ENCODE measurements around the gene C6orf141. TPM values are rescaled to one million over a fixed set of nuclear protein-coding genes. Genes with fewer than 3 reads are reported as not detected.
"Not testable (repeated sequence)": the region's sequence is repeated elsewhere in the genome, so short reads cannot be mapped to it uniquely, and the experiment has no call there.

C6orf141 gene
- total and polyA plus RNA-seq, 8 donors = 2.4 to 21.1 (median 7.4) TPM

DNA sequence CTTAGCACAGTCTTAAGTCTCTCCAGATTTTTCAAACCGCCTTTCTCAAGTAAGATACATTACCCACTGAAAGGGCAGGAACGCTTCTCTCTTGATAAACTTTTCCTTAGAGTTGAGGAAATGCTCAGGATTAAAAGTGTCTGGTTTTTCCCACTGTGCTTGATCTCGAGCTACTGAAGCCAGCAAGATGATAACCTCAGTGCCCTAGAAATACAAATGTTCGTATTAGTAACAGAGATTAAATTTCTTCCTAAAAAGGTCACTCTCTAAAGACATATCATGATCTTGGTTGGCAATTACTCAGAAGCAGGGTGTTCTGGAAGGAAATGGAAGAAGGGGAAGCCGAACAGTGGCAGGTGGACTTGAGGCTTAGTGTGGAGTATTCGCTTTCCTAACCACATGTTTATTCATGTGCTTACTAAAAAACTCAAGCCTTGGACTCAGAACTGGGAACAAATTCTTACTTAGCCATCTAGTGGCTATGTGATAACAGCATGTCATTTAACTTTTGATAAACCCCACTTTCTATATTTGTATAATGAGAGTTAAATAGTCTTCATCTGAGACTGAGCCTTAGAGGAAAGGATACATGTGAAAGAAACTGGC is 20.1 kb downstream of the C6orf141 start:
- FAIRE-seq = no peak
- 23 to 27% methylated on average over 6 of the region's 6 CpGs for WGBS, 2 donors
- intact Hi-C loops (cut with DNase I) = no loop called here
- H3K27me3 ChIP-seq = no peaks in the 10 kb centered on the region
- no peak overlapping the region for H3K4me3 ChIP-seq
- no peaks in the 10 kb centered on the region for H3K9me3 ChIP-seq
- TF ChIP-seq, protein P1, sequence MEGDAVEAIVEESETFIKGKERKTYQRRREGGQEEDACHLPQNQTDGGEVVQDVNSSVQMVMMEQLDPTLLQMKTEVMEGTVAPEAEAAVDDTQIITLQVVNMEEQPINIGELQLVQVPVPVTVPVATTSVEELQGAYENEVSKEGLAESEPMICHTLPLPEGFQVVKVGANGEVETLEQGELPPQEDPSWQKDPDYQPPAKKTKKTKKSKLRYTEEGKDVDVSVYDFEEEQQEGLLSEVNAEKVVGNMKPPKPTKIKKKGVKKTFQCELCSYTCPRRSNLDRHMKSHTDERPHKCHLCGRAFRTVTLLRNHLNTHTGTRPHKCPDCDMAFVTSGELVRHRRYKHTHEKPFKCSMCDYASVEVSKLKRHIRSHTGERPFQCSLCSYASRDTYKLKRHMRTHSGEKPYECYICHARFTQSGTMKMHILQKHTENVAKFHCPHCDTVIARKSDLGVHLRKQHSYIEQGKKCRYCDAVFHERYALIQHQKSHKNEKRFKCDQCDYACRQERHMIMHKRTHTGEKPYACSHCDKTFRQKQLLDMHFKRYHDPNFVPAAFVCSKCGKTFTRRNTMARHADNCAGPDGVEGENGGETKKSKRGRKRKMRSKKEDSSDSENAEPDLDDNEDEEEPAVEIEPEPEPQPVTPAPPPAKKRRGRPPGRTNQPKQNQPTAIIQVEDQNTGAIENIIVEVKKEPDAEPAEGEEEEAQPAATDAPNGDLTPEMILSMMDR (IDR thresholded peaks at IDR 0.05) = no peak
- peak; percentile 50 to 70 (median 68) for ATAC-seq
- DNase-seq = no peak
- H3K36me3 ChIP-seq = no peaks in the 10 kb centered on the region
- peaks cover 0 to 6% (median 5%) of the 10 kb centered on the region in 3 donors for H3K4me1 ChIP-seq
- no peak overlapping the region for H3K27ac ChIP-seq

DNA sequence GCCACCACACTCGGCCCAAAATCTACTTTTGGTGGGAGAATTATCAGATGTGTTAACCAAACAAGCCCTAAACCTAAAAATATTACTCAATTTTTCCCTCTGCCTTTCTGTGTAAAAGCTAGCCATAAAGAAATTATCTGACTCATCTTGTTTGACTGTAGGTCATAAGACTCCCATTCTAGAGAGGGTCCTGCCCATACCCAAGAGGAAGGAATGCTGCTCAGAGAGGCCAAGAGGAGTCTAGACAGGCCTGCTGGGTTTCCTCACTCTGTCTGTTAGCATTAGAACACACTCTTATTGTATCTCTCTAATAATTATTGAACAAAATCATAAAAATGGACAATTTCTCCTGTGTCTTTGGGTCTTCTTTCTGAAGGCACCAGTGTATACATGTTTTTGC is 26.1 kb downstream of the C6orf141 start:
- no peak for ATAC-seq
- Histone ChIP-seq H3K4me1 (no peaks in the 10 kb centered on the region), H3K9me3 (no peaks in the 10 kb centered on the region), H3K27ac (no peak overlapping the region), H3K36me3 (no peaks in the 10 kb centered on the region), H3K27me3 (no peaks in the 10 kb centered on the region), H3K4me3 (no peak overlapping the region)
- no peak for DNase-seq
- WGBS, 2 donors = 72 to 85% methylated on average over 1 of the region's 1 CpG
- TF ChIP-seq, protein P1 (IDR thresholded peaks at IDR 0.05) = no peak
- intact Hi-C loops (cut with DNase I) = no loop called here
- FAIRE-seq = no peak

DNA sequence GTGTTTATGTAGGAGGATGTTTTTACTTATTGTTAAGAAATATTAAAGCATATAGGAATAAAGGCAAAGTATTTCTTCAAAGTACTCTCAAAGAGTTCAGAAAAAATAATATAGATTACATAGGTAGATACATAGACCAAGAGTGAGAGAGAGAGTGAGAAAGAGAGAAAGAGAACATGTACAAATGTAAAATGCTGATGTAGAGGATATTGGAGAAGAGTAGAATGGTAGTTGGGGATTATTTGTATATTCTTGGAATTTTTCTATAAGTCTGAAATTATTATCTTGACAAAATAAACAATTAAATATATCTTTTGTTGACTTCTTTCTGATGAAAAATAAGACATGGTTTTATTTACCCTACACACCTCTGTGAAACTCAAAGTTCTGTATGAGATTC is 29.2 kb downstream of the C6orf141 start:
- intact Hi-C loops (cut with DNase I) = no loop called here
- FAIRE-seq (no peak), ATAC-seq (no peak), DNase-seq (no peak)
- H3K4me1 ChIP-seq = no peaks in the 10 kb centered on the region
- TF ChIP-seq, protein P1 (IDR thresholded peaks at IDR 0.05) = no peak
- H3K36me3 ChIP-seq = no peaks in the 10 kb centered on the region
- H3K9me3 ChIP-seq = no peaks in the 10 kb centered on the region
- H3K27me3 ChIP-seq = no peaks in the 10 kb centered on the region
- no peak overlapping the region for H3K27ac ChIP-seq
- no peak overlapping the region for H3K4me3 ChIP-seq

DNA sequence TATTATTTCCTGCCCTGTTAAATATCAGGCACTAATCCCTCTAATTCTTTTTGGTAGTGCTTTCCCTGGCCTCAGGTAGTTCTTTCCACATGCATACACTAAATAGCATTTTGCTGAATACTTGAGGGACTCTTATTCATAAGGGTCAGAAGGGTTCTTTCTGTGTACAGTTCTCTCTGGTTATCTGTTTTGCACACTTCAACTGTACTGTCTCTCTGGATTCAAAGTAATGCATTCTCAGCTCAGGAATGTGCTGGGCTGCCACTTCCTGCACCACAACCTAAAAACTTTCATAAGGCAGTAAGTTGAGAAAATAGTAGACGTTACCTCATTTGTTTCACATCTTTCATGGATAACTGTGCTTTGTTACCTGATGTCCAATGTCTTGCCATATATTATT is 32.1 kb downstream of the C6orf141 start:
- H3K36me3 ChIP-seq = no peaks in the 10 kb centered on the region
- no peak for FAIRE-seq
- no peak overlapping the region for H3K27ac ChIP-seq
- no peak for DNase-seq
- no peaks in the 10 kb centered on the region for H3K27me3 ChIP-seq
- H3K4me1 ChIP-seq = no peaks in the 10 kb centered on the region
- WGBS, 2 donors = 75 to 80% methylated on average over 1 of the region's 1 CpG
- H3K4me3 ChIP-seq = no peak overlapping the region
- ATAC-seq = no peak
- intact Hi-C loops (cut with DNase I) = no loop called here
- H3K9me3 ChIP-seq = no peaks in the 10 kb centered on the region
- TF ChIP-seq, protein P1 (IDR thresholded peaks at IDR 0.05) = no peak

DNA sequence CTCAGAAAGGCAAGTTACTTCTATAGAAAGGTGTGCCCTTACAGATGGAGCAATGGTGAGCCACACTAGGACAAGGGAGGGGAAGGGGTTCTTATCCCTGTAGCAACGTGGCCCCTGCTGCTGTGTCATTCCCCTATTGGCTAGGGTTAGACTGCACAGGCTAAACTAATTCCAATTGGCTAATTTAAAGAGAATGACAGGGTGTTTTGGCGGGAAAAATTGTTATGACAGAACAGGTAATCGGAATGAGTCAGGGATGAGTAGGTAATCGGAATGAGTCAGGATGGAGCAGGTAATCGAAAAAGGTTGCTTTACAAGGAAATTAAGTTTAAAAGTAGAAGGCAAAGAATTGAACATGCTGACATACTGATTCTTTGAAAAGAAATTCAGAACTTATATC is 36.8 kb downstream of the C6orf141 start:
- FAIRE-seq; H3K27me3 ChIP-seq; DNase-seq; H3K9me3 ChIP-seq; H3K36me3 ChIP-seq; intact Hi-C loops (cut with DNase I); H3K4me3 ChIP-seq; H3K4me1 ChIP-seq; ATAC-seq; H3K27ac ChIP-seq: not testable (repeated sequence)
- WGBS, 2 donors = 81 to 83% methylated on average over 5 of the region's 5 CpGs

Other genes with a start within 250 kb of the C6orf141 start
- 10 to 100 TPM in 4 of 6 donors, 1 to 10 TPM in 2; 7.2 to 13.5 (median 11.5) TPM for gene MMUT, start 87.4 kb upstream of the C6orf141 start, total RNA-seq
- gene MMUT, start 87.4 kb upstream of the C6orf141 start, polyA plus RNA-seq = 10 to 100 TPM in 1 of 2 donors, 1 to 10 TPM in 1; 5.5 to 11.6 TPM
- gene CENPQ, start 87.3 kb upstream of the C6orf141 start, total RNA-seq = 1 to 10 TPM in 4 of 6 donors, under 1 TPM in 2; 0.88 to 2.7 (median 1.2) TPM
- gene CENPQ, start 87.3 kb upstream of the C6orf141 start, polyA plus RNA-seq = 1 to 10 TPM; 1.4 to 3.1 TPM
- not detected for gene GLYATL3, start 50.7 kb upstream of the C6orf141 start, total RNA-seq
- gene GLYATL3, start 50.7 kb upstream of the C6orf141 start, polyA plus RNA-seq = under 1 TPM in 1 of 2 donors, not detected in 1; 0.09 TPM
- under 1 TPM in 1 of 6 donors, not detected in 5; 0.28 TPM for gene RHAG, start 86.2 kb downstream of the C6orf141 start, total RNA-seq
- gene RHAG, start 86.2 kb downstream of the C6orf141 start, polyA plus RNA-seq = not detected
- gene CRISP2, start 162.9 kb downstream of the C6orf141 start, total RNA-seq = under 1 TPM in 5 of 6 donors, not detected in 1; 0.12 to 0.25 (median 0.19) TPM
- gene CRISP2, start 162.9 kb downstream of the C6orf141 start, polyA plus RNA-seq = under 1 TPM; 0.65 to 0.96 TPM
- 10 to 100 TPM in 4 of 6 donors, 1 to 10 TPM in 1, under 1 TPM in 1; 0.47 to 35.4 (median 13.3) TPM for gene CRISP3, start 193.7 kb downstream of the C6orf141 start, total RNA-seq
- 1 to 10 TPM in 1 of 2 donors, under 1 TPM in 1; 0.49 to 2.4 TPM for gene CRISP3, start 193.7 kb downstream of the C6orf141 start, polyA plus RNA-seq
- gene PGK2, start 236.6 kb downstream of the C6orf141 start, total RNA-seq = not detected
- not detected for gene PGK2, start 236.6 kb downstream of the C6orf141 start, polyA plus RNA-seq